HG02610 (cell line): ENCODE data around the gene OR51G1.

Source experiments
- ATAC-seq: cut with Tn5 transposase; IDR thresholded peaks from one replicate; pipeline ENCODE4 v1.9.1; 2021; ENCODE audit warnings: mild to moderate bottlenecking, moderate library complexity; ENCODE audit not compliant: unreplicated experiment

The OR51G1 gene

DNA sequence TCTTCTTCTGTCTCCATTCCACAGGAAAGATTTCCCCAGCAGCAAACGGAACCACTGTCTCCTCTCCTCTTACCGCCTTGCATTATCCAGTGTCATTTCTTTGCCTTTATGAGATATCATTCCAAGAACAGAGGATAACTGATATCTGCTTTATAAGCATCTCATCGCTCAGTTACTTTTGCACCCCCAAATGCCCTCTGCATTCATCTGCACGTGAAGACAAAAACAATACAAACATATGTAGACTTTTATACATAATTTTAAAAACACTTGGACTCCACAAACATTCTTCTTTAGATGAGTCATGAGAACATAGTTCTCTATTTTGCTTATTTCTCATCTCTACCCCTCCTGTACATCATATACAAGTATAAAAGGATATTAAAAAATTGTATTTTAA is 43.0 kb downstream of the OR51G1 start:
- no peak for ATAC-seq
